Measurements from ENCODE around the gene BOD1L2. TPM values are rescaled to one million over a fixed set of nuclear protein-coding genes. Genes with fewer than 3 reads are reported as not detected.

Gene BOD1L2
- total and polyA plus RNA-seq, 2 of the 13 experiments (the other 11 are each of a cell fraction or from before 2014, with no cell fraction given) = not detected

GRCh38 chr18:57164401-57164800 is 17.5 kb downstream of the BOD1L2 start (continued):
- TF ChIP-seq, protein P1, sequence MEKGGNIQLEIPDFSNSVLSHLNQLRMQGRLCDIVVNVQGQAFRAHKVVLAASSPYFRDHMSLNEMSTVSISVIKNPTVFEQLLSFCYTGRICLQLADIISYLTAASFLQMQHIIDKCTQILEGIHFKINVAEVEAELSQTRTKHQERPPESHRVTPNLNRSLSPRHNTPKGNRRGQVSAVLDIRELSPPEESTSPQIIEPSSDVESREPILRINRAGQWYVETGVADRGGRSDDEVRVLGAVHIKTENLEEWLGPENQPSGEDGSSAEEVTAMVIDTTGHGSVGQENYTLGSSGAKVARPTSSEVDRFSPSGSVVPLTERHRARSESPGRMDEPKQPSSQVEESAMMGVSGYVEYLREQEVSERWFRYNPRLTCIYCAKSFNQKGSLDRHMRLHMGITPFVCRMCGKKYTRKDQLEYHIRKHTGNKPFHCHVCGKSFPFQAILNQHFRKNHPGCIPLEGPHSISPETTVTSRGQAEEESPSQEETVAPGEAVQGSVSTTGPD (CRISPR knock-in tag; IDR thresholded peaks at IDR 0.05) = no peak
- TF ChIP-seq ZNF253 (CRISPR knock-in tag; IDR thresholded peaks at IDR 0.05; ENCODE audit: borderline replicate concordance) = no peak
- TF ChIP-seq ZNF780A (CRISPR knock-in tag; IDR thresholded peaks at IDR 0.05) = no peak
- TF ChIP-seq, protein P2, sequence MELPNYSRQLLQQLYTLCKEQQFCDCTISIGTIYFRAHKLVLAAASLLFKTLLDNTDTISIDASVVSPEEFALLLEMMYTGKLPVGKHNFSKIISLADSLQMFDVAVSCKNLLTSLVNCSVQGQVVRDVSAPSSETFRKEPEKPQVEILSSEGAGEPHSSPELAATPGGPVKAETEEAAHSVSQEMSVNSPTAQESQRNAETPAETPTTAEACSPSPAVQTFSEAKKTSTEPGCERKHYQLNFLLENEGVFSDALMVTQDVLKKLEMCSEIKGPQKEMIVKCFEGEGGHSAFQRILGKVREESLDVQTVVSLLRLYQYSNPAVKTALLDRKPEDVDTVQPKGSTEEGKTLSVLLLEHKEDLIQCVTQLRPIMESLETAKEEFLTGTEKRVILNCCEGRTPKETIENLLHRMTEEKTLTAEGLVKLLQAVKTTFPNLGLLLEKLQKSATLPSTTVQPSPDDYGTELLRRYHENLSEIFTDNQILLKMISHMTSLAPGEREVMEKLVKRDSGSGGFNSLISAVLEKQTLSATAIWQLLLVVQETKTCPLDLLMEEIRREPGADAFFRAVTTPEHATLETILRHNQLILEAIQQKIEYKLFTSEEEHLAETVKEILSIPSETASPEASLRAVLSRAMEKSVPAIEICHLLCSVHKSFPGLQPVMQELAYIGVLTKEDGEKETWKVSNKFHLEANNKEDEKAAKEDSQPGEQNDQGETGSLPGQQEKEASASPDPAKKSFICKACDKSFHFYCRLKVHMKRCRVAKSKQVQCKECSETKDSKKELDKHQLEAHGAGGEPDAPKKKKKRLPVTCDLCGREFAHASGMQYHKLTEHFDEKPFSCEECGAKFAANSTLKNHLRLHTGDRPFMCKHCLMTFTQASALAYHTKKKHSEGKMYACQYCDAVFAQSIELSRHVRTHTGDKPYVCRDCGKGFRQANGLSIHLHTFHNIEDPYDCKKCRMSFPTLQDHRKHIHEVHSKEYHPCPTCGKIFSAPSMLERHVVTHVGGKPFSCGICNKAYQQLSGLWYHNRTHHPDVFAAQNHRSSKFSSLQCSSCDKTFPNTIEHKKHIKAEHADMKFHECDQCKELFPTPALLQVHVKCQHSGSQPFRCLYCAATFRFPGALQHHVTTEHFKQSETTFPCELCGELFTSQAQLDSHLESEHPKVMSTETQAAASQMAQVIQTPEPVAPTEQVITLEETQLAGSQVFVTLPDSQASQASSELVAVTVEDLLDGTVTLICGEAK (IDR thresholded peaks at IDR 0.05) = no peak
- TF ChIP-seq, protein P2 (CRISPR knock-in tag; IDR thresholded peaks at IDR 0.05) = no peak
